NT2/D1 (cell line): Measurements from ENCODE around the gene TMEFF1.

Experiments used
- YY1 ChIP-seq: IDR thresholded peaks from 2 replicates; pipeline ENCODE4 v1.6.1; 2011; ENCODE audit not compliant: insufficient read length, insufficient read depth
- ZNF274 ChIP-seq: IDR thresholded peaks from 2 replicates; pipeline ENCODE4 v1.6.1; 2011; ENCODE audit warnings: mild to moderate bottlenecking, low read depth, low read length

GRCh38 chr9:100486479-100487176, 13.7 kb downstream of the TMEFF1 start:
- TF ChIP-seq ZNF274 (no peak), YY1 (no peak)
